ENCODE data around the gene CHP2.

Gene CHP2

GRCh38 chr16:23726710-23727109 lies 28.1 kb upstream of the CHP2 start:
- no peak for TF ChIP-seq TAF1 (IDR thresholded peaks at IDR 0.05; ENCODE audit: low read depth)
- TF ChIP-seq NFIC (IDR thresholded peaks at IDR 0.05) = no peak
- no peak for TF ChIP-seq TEAD4 (IDR thresholded peaks at IDR 0.05)
- no peak for TF ChIP-seq TCF12 (IDR thresholded peaks at IDR 0.05; ENCODE audit: low read depth)
- no peak for TF ChIP-seq CEBPB (IDR thresholded peaks at IDR 0.05)
- no peak for TF ChIP-seq YY1 (IDR thresholded peaks at IDR 0.05; ENCODE audit: low read depth)
- no peak for TF ChIP-seq EGR1 (IDR thresholded peaks at IDR 0.05)
- TF ChIP-seq REST (IDR thresholded peaks at IDR 0.05; ENCODE audit: low read depth) = no peak
- TF ChIP-seq EP300 (IDR thresholded peaks at IDR 0.05; ENCODE audit: borderline replicate concordance) = no peak
- TF ChIP-seq FOXM1 (IDR thresholded peaks at IDR 0.05; ENCODE audit: borderline replicate concordance, low read depth) = no peak
- no peak for TF ChIP-seq RAD21 (IDR thresholded peaks at IDR 0.05; ENCODE audit: low read depth)
- no peak for TF ChIP-seq CREB1 (IDR thresholded peaks at IDR 0.05; ENCODE audit: low read depth)
- no peak for TF ChIP-seq MAX (IDR thresholded peaks at IDR 0.05)

DNA sequence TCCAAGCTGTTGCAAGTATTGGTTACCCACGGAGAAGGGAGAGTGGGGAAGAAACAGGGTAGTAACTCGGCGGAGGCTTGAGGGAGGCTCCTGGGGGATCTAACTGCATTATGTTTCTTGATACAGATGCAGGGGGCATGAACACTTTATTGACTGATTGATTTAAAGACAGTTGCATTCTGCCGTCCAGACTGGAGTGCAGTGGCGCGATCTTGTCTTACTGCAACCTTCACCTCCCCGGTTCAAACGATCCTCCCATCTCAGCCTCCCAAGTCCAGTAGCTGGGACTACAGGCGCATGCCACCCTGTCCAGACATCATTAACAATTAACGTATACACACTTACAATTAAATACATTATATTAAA lies 26.7 kb upstream of the CHP2 start:
- TF ChIP-seq TAF1 (IDR thresholded peaks at IDR 0.05; ENCODE audit: low read depth) = no peak

GRCh38 chr16:23729503-23730424 lies 25.1 kb upstream of the CHP2 start:
- peak; percentile 47; the same call in 1 of the 2 replicates for TF ChIP-seq CEBPB (IDR thresholded peaks at IDR 0.05)
- TF ChIP-seq FOXM1 (IDR thresholded peaks at IDR 0.05; ENCODE audit: borderline replicate concordance, low read depth) = no peak

GRCh38 chr16:23734176-23734893 lies 20.5 kb upstream of the CHP2 start:
- TF ChIP-seq EGR1 (IDR thresholded peaks at IDR 0.05) = no peak
- no peak for TF ChIP-seq FOXM1 (IDR thresholded peaks at IDR 0.05; ENCODE audit: borderline replicate concordance, low read depth)
- no peak for TF ChIP-seq EP300 (IDR thresholded peaks at IDR 0.05; ENCODE audit: borderline replicate concordance)
- TF ChIP-seq MAX (IDR thresholded peaks at IDR 0.05) = no peak
- no peak for TF ChIP-seq RAD21 (IDR thresholded peaks at IDR 0.05; ENCODE audit: low read depth)
- TF ChIP-seq ZBTB7A (IDR thresholded peaks at IDR 0.05; ENCODE audit: low read depth) = no peak
- TF ChIP-seq TCF12 (IDR thresholded peaks at IDR 0.05; ENCODE audit: low read depth) = no peak
- TF ChIP-seq NFIC (IDR thresholded peaks at IDR 0.05) = no peak
- TF ChIP-seq TEAD4 (IDR thresholded peaks at IDR 0.05) = no peak
- TF ChIP-seq, protein P1, sequence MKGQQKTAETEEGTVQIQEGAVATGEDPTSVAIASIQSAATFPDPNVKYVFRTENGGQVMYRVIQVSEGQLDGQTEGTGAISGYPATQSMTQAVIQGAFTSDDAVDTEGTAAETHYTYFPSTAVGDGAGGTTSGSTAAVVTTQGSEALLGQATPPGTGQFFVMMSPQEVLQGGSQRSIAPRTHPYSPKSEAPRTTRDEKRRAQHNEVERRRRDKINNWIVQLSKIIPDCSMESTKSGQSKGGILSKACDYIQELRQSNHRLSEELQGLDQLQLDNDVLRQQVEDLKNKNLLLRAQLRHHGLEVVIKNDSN (IDR thresholded peaks at IDR 0.05) = no peak
- TF ChIP-seq CREB1 (IDR thresholded peaks at IDR 0.05; ENCODE audit: low read depth) = no peak

GRCh38 chr16:23739516-23739915 lies 15.3 kb upstream of the CHP2 start:
- no peak for TF ChIP-seq EP300 (IDR thresholded peaks at IDR 0.05; ENCODE audit: borderline replicate concordance)
- TF ChIP-seq MAX (IDR thresholded peaks at IDR 0.05) = no peak
- no peak for TF ChIP-seq NFIC (IDR thresholded peaks at IDR 0.05)
- no peak for TF ChIP-seq RAD21 (IDR thresholded peaks at IDR 0.05; ENCODE audit: low read depth)
- TF ChIP-seq, protein P1 (IDR thresholded peaks at IDR 0.05) = no peak
- TF ChIP-seq TAF1 (IDR thresholded peaks at IDR 0.05; ENCODE audit: low read depth) = no peak
- TF ChIP-seq YY1 (IDR thresholded peaks at IDR 0.05; ENCODE audit: low read depth) = no peak
- TF ChIP-seq ZBTB7A (IDR thresholded peaks at IDR 0.05; ENCODE audit: low read depth) = no peak
- no peak for TF ChIP-seq CREB1 (IDR thresholded peaks at IDR 0.05; ENCODE audit: low read depth)

GRCh38 chr16:23741675-23742303 lies 13.0 kb upstream of the CHP2 start:
- TF ChIP-seq TCF12 (IDR thresholded peaks at IDR 0.05; ENCODE audit: low read depth) = no peak
- no peak for TF ChIP-seq RAD21 (IDR thresholded peaks at IDR 0.05; ENCODE audit: low read depth)

DNA sequence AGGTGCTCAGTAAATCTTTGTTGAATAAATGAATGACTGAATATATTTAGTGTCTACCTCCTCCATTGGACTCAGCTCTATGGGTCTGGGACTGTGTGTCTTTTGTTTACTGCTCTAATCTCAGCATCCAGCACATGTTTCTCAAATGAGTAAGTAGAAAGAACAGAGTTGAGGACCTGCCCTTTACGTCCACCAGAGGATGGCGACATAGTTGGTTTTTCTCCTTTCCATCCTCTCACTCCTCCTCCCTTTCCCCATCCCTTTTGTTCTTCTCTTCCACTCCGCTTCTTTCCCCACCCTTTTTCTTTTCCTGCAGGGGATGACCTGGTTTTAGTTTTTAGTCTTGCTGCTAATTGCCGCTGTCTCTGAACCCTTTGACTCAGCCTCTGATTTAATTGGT lies 12.1 kb upstream of the CHP2 start:
- TF ChIP-seq CREB1 (IDR thresholded peaks at IDR 0.05; ENCODE audit: low read depth) (no peak), CEBPB (IDR thresholded peaks at IDR 0.05) (no peak), YY1 (IDR thresholded peaks at IDR 0.05; ENCODE audit: low read depth) (no peak), TCF12 (IDR thresholded peaks at IDR 0.05; ENCODE audit: low read depth) (no peak), FOXM1 (IDR thresholded peaks at IDR 0.05; ENCODE audit: borderline replicate concordance, low read depth) (no peak), ZBTB7A (IDR thresholded peaks at IDR 0.05; ENCODE audit: low read depth) (no peak), EGR1 (IDR thresholded peaks at IDR 0.05) (no peak), EP300 (IDR thresholded peaks at IDR 0.05; ENCODE audit: borderline replicate concordance) (no peak), MAX (IDR thresholded peaks at IDR 0.05) (no peak), TEAD4 (IDR thresholded peaks at IDR 0.05) (no peak), REST (IDR thresholded peaks at IDR 0.05; ENCODE audit: low read depth) (no peak), NFIC (IDR thresholded peaks at IDR 0.05) (no peak), RAD21 (IDR thresholded peaks at IDR 0.05; ENCODE audit: low read depth) (no peak)
- TF ChIP-seq, protein P1 (IDR thresholded peaks at IDR 0.05) = no peak
